Activated naive CD8-positive, alpha-beta T cell treated with anti-CD3 and anti-CD28 coated beads for 36 hours (primary cell): Measurements from ENCODE around the gene NFATC3. TPM values are rescaled to one million over a fixed set of nuclear protein-coding genes. Genes with fewer than 3 reads are reported as not detected.

Experiments used
- DNase-seq: peaks from one replicate; pipeline ENCODE4 v3.0.0; 2021
- H3K27ac Mint-ChIP-seq: one replicate; pipeline ENCODE4 v1.8.0; 2022; ENCODE audit warnings: mild to moderate bottlenecking, moderate library complexity, mixed read lengths
- H3K27me3 Mint-ChIP-seq: one replicate; pipeline ENCODE4 v1.8.0; 2022; ENCODE audit warnings: mild to moderate bottlenecking, mixed read lengths
- H3K36me3 Mint-ChIP-seq: one replicate; pipeline ENCODE4 v1.8.0; 2021; ENCODE audit warnings: mild to moderate bottlenecking, mixed read lengths
- H3K4me1 Mint-ChIP-seq: one replicate; pipeline ENCODE4 v1.8.0; 2021; ENCODE audit warnings: mixed read lengths
- H3K4me3 Mint-ChIP-seq: one replicate; pipeline ENCODE4 v1.8.0; 2022; ENCODE audit warnings: mild to moderate bottlenecking, moderate library complexity, mixed read lengths
- H3K9me3 Mint-ChIP-seq: one replicate; pipeline ENCODE4 v1.8.0; 2022; ENCODE audit warnings: mixed read lengths
- total RNA-seq, 2 experiments: library from RNA; stranded (reverse); gene quantifications; one replicate each; pipeline ENCODE4 v1.2.3, GENCODE V29; 2021

Gene NFATC3
- total RNA-seq, 2 experiments from 2014 or later: 76.3 to 79.2 TPM

- Mint-ChIP-seq H3K4me3 (no peak overlapping the region), H3K9me3 (no peaks in the 10 kb centered on the region), H3K4me1 (peaks cover 14% of the 10 kb centered on the region), H3K27me3 (no peaks in the 10 kb centered on the region), H3K27ac (no peak overlapping the region), H3K36me3 (peaks cover 14% of the 10 kb centered on the region)
- DNase-seq: no peak
These were observed 112.1 kb downstream of the NFATC3 start for GRCh38 chr16:68197250-68197649.

- H3K27ac Mint-ChIP-seq: peak overlapping the region; percentile 52
- no peak for DNase-seq
- H3K36me3 Mint-ChIP-seq: peaks cover 7% of the 10 kb centered on the region
- H3K27me3 Mint-ChIP-seq: no peaks in the 10 kb centered on the region
- H3K9me3 Mint-ChIP-seq: no peaks in the 10 kb centered on the region
- H3K4me1 Mint-ChIP-seq: peaks cover 16% of the 10 kb centered on the region
- H3K4me3 Mint-ChIP-seq: no peak overlapping the region
These were observed 115.1 kb downstream of the NFATC3 start for GRCh38 chr16:68200088-68200783.

DNA sequence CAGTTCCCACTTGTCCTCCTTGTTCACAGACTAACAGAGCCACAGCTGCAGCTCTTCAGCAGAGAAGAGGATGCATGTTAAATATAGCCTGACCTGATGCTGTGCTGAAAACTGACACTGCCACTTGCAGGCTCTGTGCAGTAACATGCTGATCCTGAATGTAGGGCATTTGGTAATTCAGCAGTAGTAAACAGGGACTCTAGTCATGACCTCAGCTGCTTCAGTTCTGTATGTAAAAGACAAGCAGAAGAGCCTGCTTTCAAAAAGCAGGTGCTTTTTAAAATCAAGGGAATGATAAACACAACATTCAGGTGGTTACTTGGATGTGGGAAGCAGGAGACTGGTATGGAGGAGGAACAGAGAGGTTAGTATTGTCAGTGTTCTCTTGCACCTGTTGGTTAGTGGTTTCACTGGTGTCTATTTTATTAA, 116.9 kb downstream of the NFATC3 start:
- Mint-ChIP-seq H3K9me3 (no peaks in the 10 kb centered on the region), H3K36me3 (peaks cover 10% of the 10 kb centered on the region), H3K27me3 (no peaks in the 10 kb centered on the region), H3K4me1 (peaks cover 23% of the 10 kb centered on the region), H3K27ac (peak overlapping the region; percentile 52), H3K4me3 (no peak overlapping the region)
- no peak for DNase-seq

GRCh38 chr16:68206245-68206644, 121.1 kb downstream of the NFATC3 start:
- H3K9me3 Mint-ChIP-seq: no peaks in the 10 kb centered on the region
- H3K27ac Mint-ChIP-seq: no peak overlapping the region
- no peak overlapping the region for H3K4me3 Mint-ChIP-seq
- no peaks in the 10 kb centered on the region for H3K27me3 Mint-ChIP-seq
- H3K4me1 Mint-ChIP-seq: peaks cover 29% of the 10 kb centered on the region
- no peak for DNase-seq
- peaks cover 33% of the 10 kb centered on the region for H3K36me3 Mint-ChIP-seq

DNA sequence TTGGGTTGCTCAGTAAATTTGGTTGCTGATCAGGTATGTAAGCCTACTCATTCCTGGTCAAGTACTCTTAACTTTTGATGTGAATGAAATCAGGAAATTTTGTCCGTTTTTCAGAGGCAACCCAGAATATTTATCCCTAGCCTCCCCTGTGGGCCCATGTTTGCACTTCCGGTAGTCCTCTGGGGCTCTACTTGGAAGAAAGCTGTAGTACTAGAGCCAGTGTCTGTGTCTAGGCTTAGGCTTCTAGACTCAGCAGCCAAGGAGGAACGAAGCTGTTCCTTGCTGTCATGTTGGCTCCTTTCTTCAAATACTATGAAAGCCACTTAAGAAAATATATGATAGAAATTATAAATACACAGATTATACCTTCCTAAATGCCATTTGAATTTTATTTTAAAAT, 129.6 kb downstream of the NFATC3 start:
- no peaks in the 10 kb centered on the region for H3K9me3 Mint-ChIP-seq
- peak overlapping the region; percentile 28 for H3K27ac Mint-ChIP-seq

DNA sequence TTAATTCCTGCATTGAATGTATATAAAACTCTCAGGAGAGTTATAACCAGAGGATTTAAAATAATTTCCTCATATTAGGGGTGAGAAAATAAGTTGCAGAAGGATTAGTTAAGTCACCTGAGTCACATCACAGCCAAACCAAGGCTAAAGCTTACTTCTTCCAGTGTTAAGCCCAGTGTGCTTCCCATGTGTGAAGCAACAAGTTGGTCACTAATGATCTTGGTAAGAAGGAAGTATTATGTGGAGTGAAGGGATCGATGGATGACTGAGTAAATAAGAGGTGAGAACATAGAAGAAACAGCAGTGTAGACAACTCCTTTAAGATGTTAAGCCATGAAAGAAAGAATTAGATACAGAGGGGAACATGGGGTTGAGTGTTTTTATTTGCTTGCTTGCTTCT, 130.1 kb downstream of the NFATC3 start:
- H3K4me3 Mint-ChIP-seq: no peak overlapping the region
- no peak overlapping the region for H3K27ac Mint-ChIP-seq
- H3K36me3 Mint-ChIP-seq: peaks cover 22% of the 10 kb centered on the region
- no peaks in the 10 kb centered on the region for H3K27me3 Mint-ChIP-seq
- H3K4me1 Mint-ChIP-seq: peaks cover 27% of the 10 kb centered on the region
- no peak for DNase-seq
- H3K9me3 Mint-ChIP-seq: no peaks in the 10 kb centered on the region

More for the DNA sequence above, 129.6 kb downstream of the NFATC3 start:
- no peak for DNase-seq
- no peaks in the 10 kb centered on the region for H3K27me3 Mint-ChIP-seq
- H3K4me1 Mint-ChIP-seq: peaks cover 28% of the 10 kb centered on the region
- peaks cover 25% of the 10 kb centered on the region for H3K36me3 Mint-ChIP-seq
- H3K4me3 Mint-ChIP-seq: no peak overlapping the region

GRCh38 chr16:68216240-68216639, 131.1 kb downstream of the NFATC3 start:
- DNase-seq: no peak
- Mint-ChIP-seq H3K27ac (no peak overlapping the region), H3K9me3 (no peaks in the 10 kb centered on the region), H3K36me3 (peaks cover 16% of the 10 kb centered on the region), H3K4me1 (peaks cover 19% of the 10 kb centered on the region), H3K27me3 (no peaks in the 10 kb centered on the region), H3K4me3 (no peak overlapping the region)

DNA sequence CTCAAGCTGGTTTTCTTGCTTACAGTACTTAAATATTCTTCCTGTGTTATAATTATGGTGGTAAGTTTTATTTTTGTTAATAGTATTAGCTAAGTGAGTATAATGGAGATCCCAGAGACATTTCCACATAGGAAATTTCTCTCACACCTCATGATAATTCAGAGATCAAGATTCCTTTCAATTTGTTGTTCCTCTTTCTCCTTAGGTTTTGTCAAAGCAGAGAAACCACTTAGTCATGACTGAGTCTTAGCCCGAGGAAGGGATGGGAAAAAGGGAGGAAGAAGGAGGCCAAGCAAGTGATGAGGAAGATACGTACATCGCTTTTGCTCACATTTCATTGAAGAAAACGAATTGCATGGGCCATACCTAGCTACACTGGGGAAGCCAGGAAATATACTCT, 132.3 kb downstream of the NFATC3 start:
- H3K9me3 Mint-ChIP-seq: no peaks in the 10 kb centered on the region
- peaks cover 9% of the 10 kb centered on the region for H3K36me3 Mint-ChIP-seq
- H3K27ac Mint-ChIP-seq: peak overlapping the region; percentile 67
- peaks cover 10% of the 10 kb centered on the region for H3K4me1 Mint-ChIP-seq
- H3K27me3 Mint-ChIP-seq: no peaks in the 10 kb centered on the region
- no peak for DNase-seq
- no peak overlapping the region for H3K4me3 Mint-ChIP-seq

DNA sequence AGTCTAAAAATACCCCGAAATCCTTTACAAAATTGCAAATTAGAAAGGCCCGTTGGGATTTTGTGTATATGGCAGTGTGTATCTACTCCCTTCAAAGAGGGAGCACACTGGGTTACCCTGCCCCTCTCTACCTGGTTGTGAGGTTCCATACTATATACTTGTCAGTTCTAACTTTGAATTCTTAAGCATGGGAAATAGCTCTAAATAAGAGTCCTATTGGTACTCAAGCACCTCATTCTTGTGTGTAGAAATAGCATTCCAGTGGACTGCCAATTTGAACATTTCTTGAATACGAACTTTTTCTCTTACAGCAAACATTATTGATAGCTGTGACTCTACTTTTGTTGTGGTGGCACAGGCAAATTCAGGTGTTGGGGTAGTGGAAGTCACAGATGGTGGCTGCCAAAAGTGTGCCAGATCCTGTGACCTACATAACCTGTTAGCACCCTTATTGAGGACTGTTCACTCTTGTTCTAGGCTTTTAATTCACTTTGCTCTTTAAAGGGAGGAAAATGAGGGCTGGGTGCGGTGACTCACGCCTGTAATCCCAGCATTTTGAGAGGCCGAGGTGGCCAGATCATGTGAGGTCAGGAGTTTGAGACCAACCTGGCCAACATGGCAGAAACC, 134.7 kb downstream of the NFATC3 start:
- H3K4me1 Mint-ChIP-seq: peaks cover 6% of the 10 kb centered on the region
- H3K9me3 Mint-ChIP-seq: no peaks in the 10 kb centered on the region
- H3K27me3 Mint-ChIP-seq: no peaks in the 10 kb centered on the region

DNA sequence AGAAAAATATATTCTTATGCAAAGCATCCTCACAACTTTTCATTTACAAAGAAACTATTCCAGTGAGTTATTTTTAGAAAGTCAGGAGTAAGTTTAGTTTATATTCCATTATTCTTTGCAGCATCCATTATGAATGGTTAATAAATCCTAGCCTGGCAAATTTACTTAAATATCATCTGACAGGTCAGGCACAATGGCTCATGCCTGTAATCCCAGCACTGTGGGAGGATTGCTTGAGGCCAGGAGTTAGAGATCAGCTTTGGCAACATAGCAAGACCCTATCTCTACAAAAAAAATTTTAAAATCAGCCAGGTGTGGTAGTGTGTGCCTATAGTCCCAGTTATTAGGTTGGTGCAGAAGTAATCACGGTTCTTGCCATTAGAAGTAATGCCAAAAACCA, 137.9 kb downstream of the NFATC3 start:
- no peaks in the 10 kb centered on the region for H3K27me3 Mint-ChIP-seq
- peaks cover 25% of the 10 kb centered on the region for H3K4me1 Mint-ChIP-seq
- DNase-seq: no peak
- no peak overlapping the region for H3K27ac Mint-ChIP-seq
- H3K36me3 Mint-ChIP-seq: peaks cover 2% of the 10 kb centered on the region
- no peak overlapping the region for H3K4me3 Mint-ChIP-seq
- H3K9me3 Mint-ChIP-seq: no peaks in the 10 kb centered on the region

More for the DNA sequence above, 134.7 kb downstream of the NFATC3 start:
- DNase-seq: no peak
- Mint-ChIP-seq H3K4me3 (no peak overlapping the region), H3K27ac (peak overlapping the region; percentile 67), H3K36me3 (peaks cover 7% of the 10 kb centered on the region)

- no peak for DNase-seq
- peaks cover 33% of the 10 kb centered on the region for H3K4me1 Mint-ChIP-seq
- H3K4me3 Mint-ChIP-seq: no peak overlapping the region
- H3K27me3 Mint-ChIP-seq: no peaks in the 10 kb centered on the region
- H3K9me3 Mint-ChIP-seq: no peaks in the 10 kb centered on the region
- peaks cover 6% of the 10 kb centered on the region for H3K36me3 Mint-ChIP-seq
- H3K27ac Mint-ChIP-seq: peak overlapping the region; percentile 67
These were observed 140.9 kb downstream of the NFATC3 start for GRCh38 chr16:68226116-68226515.

DNA sequence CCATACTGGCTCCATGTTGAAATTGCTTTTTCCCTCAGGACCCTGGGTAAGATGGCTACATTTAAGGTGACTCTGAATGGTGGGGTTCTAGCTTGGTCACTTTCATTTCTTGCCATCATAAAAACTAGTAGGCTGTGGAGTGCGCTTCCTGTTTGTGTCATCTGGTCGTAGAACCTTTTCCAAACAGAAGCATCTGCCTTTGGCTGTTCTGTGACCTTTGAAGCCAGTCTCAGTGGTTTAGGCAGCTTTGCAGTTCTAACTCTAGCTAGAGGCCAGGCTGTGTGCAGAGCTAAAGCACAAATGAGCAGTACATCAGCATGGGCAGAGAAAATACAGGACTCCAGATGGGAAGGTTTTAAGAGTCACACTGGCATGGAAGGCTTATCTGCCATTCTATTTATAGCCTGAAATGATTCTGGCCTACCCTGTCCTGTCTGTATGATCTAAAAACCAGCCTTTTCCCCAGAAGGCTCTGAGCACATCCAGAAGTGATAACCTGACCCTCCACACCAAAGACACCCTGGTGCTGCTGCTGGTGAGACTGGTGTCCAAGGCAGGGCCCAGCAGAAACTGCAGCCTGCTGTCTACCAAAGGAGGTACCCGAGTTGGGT, 142.1 kb downstream of the NFATC3 start:
- Mint-ChIP-seq H3K36me3 (peaks cover 6% of the 10 kb centered on the region), H3K4me3 (no peak overlapping the region), H3K27me3 (no peaks in the 10 kb centered on the region), H3K9me3 (no peaks in the 10 kb centered on the region), H3K27ac (peak overlapping the region; percentile 87), H3K4me1 (peaks cover 33% of the 10 kb centered on the region)
- DNase-seq: peak; percentile 48

DNA sequence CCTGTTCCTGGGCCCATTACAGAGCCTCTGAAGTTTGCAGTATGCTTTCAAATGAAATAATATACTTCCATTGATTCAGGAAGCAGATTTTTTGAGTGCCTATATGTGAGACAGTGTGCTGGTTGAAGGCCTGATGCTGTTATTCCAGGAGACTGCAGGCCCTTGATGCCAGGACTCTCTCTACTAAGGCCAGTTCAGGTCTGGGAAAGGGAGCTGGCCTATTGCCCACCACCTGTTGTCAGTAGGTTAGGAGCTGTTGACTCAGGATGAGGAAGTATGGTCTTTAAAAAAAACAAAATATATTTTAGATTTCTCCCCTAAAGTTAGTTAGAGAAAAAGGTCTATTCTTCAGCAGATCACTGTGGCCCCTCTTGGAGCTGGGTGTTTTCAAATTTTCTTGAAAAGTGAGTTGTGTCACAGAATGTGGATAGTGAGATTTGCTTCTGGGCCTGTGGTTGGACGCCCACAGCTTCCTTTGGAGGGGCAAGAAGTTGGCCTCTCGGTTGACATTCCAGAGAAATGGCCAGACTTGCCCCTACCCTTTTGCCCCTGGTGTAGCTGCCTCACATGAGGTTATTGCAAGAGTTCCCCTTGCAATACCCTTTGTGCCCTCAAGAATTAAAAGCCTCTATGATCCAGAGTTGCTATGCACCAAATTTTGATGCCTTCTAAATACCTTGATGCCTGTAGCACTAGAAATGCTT, 142.8 kb downstream of the NFATC3 start:
- H3K4me3 Mint-ChIP-seq: peak overlapping the region; percentile 25
- peak overlapping the region; percentile 87 for H3K27ac Mint-ChIP-seq
- H3K4me1 Mint-ChIP-seq: peaks cover 37% of the 10 kb centered on the region
- H3K36me3 Mint-ChIP-seq: peaks cover 6% of the 10 kb centered on the region
- no peaks in the 10 kb centered on the region for H3K27me3 Mint-ChIP-seq
- no peak for DNase-seq
- no peaks in the 10 kb centered on the region for H3K9me3 Mint-ChIP-seq

GRCh38 chr16:68228652-68229051, 143.5 kb downstream of the NFATC3 start:
- Mint-ChIP-seq H3K9me3 (no peaks in the 10 kb centered on the region), H3K4me3 (no peak overlapping the region), H3K4me1 (peaks cover 42% of the 10 kb centered on the region), H3K36me3 (peaks cover 6% of the 10 kb centered on the region), H3K27me3 (no peaks in the 10 kb centered on the region), H3K27ac (peak overlapping the region; percentile 69)
- DNase-seq: no peak
